ENCODE measurements around the gene HMCN1.
A peak's percentile ranks its signal among the peaks of the same experiment; 100 is the strongest.

HMCN1 gene

DNA sequence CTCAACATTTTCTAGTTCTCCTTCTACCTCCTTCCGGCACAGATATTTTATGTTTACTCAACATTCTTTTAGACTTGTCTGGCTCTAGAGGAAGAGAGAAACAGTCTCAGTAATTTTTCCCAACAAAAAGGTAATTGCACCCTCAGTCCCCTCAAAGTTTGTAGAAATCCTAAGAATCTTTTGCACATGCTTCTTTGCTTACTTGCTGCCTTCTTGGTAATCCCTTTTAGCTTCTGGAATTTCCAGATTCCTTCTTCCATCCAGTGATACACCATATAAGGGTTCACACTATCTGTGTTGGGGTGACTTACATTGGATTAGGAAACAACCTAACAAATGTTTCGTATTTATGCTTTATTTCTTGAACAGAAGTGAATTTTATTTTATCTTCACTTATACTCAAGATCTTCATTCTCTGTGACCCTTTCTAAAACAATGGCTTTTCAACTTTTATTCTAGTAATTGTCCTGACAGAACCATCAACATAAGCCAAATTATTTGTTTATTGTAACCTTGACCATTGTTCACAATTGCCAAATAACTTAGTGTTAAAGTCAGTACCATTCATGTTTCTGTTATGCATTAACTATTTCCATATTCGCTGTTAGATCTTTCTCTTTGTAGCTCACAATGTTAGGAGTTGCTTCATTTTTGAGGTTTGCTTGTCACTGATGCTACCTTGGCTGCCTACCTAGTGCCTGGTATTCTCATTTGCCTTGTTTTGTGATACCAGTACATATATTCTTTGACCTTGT lies 238.1 kb downstream of the HMCN1 start:
- no peak for DNase-seq

DNA sequence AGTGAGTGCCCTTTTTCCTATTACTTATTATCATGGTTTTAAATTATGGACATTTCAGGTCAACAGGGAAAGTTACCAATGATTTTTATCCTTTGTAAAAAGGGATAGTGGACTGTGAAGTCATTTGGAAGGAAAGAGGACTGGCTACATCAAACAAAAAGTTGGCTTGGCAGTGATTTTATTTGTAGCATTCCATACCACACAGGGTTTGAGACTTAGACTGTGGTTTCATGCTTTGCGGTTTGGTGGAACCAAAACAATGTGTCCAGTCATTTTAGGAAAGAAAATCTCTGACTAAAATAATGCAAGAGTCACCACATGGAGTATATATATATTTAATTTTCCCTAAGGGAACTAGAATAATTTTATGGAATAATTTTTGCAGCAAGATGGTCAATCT lies 239.5 kb downstream of the HMCN1 start:
- no peak for DNase-seq

- no peak for DNase-seq
Observed at GRCh38 chr1:185974367-185975170, 240.4 kb downstream of the HMCN1 start.

GRCh38 chr1:185980891-185981290 lies 246.7 kb downstream of the HMCN1 start:
- DNase-seq = no peak

- DNase-seq = peak; percentile 12
Observed at GRCh38 chr1:185984113-185984836, 250.1 kb downstream of the HMCN1 start.

DNA sequence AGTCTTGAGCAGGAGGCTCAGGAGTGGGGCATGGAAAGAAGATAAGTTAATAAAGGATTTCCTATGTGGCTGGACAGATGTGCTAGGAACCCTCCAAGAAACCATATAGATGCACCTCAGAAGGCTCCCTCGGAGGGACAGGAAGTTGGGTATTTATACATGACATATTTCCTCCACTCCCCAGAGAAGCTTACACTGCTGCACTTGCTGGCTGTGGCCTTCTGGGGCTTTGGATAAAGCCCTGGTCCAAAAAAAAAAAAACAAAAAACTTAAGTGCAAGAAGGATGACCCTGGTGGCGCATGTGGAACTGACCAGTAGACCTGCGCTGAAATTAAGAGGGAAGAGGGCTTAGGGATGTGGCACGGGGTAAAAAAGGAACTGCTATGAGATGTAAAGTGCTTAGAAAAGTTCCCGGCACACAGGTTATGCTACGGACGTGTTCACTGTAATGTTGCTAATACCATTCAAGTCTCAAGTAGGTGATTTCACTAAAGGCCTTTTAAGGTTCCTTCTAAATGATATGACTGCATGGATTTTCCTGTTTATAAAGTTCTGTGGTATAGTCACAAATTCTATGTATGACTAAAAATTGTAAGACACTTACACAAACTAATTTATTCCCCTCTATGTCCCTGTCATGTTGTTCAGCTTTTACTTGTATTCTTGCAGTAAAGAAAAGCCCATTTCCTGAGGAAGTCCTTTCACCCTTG lies 253.6 kb downstream of the HMCN1 start:
- DNase-seq = no peak

GRCh38 chr1:185990565-185990964 lies 256.4 kb downstream of the HMCN1 start:
- no peak for DNase-seq

- DNase-seq = no peak
Observed at GRCh38 chr1:185991266-185991665, 257.1 kb downstream of the HMCN1 start.

DNA sequence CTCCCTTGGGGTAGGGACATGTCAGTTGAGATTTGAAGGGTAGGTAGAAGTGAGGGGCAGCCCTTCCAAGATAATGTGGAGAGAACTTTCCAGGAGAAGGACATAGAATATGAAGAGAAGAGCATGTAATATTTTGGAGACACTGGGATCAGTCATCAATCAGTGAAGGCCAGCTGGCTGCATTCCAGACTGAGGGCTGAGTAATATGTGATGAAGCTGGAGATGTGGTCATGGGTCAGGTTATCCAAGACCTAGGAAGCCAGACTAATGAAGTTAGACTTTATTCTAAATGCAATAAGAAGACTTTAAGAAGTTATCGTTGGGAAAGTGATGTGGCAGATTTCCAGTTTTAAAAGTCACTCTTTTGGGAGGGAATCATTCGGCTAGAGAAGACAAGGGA lies 262.0 kb downstream of the HMCN1 start:
- DNase-seq = no peak

GRCh38 chr1:185998391-185998790 lies 264.2 kb downstream of the HMCN1 start:
- DNase-seq = peak; percentile 28

DNA sequence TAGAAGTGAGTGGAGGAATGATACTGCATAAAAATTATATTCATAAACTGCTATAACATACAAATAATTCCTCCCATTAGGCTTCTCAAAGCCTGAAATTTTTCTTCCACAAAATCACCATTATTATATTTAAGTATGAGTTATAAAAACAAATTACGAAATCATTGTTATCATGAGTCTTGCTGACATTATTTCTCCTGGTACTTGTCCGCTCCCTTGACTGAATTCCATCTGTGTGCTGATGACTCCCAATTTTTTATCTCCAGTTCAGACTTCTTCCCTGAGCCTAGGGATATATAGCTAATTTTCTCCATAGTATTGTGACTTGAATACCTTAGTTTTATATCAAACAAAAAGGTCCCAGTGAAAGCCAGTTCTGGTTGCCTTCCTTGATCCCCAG lies 268.2 kb downstream of the HMCN1 start:
- no peak for DNase-seq

DNA sequence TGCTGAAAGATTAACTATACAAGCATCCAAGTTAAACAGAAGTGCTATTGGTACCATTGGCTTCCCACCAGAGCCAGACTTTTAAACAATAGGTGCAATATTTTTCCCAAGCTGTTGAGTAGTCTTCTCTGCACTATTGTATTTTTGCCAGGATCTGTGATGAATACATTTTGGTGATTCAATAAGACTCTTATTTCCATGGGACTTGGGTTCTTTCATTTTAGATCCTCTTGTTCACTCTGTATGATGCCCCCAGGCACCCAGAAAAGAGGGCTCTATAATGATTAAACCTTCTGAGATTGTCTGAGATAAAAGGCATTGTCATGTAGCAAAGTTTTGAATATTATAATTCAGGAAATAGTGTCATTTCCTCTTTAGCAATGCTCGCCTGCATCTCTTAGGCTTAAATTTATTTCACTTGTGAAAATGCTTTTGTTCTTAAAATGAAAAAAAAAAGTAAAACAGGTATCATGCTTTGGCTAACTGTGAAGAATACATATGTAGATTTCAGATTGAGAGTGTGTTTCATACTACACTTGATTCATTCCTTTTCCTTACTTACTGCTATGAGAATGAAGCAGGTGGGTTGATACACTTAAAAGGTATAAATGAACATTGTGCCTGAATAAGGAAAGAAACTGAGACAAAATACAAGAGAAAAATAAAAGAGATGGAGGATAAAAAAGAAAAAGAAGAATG lies 275.0 kb downstream of the HMCN1 start:
- no peak for DNase-seq

- DNase-seq = no peak
Observed at GRCh38 chr1:186014370-186015037, 280.3 kb downstream of the HMCN1 start.

DNA sequence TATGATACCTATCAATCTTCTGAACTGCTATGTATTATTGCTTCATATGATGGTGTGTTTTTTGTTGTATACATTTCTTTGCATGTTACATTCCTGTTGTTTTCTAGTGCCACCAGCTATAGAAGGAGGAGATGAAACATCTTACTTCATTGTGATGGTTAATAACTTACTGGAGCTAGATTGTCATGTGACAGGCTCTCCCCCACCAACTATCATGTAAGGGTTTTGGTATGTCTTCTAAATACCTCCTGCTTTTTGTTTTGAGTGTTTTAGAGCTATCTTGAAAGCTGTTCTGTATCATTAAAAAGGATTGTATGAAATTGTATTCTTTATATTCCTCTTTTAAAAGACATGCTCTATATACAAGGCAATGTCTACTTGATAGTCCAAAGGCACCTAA lies 282.7 kb downstream of the HMCN1 start:
- no peak for DNase-seq

GRCh38 chr1:186022184-186022583 lies 288.0 kb downstream of the HMCN1 start:
- DNase-seq = no peak

DNA sequence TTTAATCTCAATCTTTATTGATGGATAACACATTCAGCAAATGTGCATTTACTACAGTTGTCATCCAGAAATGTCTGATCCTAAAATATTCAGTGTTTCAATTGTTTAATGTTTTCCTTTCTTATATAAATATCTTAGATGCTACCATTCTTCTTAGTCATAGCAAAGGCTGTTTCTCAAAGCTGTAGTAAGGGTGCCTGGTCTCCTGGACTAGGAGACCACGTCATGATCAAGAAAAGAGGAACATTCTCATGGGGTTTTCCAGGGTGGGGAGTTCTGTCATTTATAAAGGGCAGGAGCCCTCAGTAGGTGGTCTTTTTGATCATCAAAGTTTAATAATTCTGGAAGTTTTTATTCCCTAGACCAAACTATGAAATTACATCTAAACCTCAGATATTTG lies 292.8 kb downstream of the HMCN1 start:
- DNase-seq = no peak

- no peak for DNase-seq
Observed at GRCh38 chr1:186027621-186028020, 293.4 kb downstream of the HMCN1 start.

GRCh38 chr1:186030453-186030852 lies 296.3 kb downstream of the HMCN1 start:
- DNase-seq = no peak

GRCh38 chr1:186033847-186034271 lies 299.7 kb downstream of the HMCN1 start:
- DNase-seq = peak; percentile 18

DNA sequence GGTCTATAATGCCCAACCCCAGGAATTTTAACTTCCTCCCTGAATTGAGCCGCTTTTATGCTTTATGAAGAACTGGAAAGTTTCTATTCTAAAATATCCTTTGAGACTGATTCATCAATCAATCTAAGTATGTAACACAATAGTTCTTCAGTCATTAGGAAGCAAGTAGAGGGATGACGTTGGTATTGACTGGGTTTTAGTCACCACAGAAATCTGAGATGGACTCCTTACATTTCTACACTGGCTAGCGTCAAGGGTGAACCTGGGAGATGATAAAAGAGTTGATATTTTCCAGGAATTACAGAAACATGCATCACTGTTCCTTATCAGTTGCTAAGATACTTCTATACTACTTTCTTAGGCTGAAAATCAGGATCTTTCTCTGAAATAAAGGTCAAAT lies 308.0 kb downstream of the HMCN1 start:
- DNase-seq = no peak

DNA sequence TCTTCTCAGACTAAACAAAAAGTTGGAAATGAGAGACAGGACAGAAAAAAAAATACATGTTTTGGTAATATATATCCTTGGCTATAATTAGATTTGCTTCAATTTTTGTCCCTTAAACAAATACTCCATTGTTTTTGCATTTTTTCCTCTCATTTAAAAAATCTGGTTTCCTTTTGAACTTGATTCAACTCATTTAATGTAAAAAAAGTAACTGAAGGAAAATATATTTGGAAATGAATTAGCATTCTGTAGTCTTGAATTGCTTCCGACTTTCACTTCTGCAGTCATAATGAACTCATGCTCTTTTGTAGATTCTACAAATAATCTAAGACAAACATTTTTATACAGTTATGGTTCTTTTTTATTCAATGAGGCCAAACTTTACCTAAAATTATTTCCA lies 309.1 kb downstream of the HMCN1 start:
- no peak for DNase-seq
